ENCODE results near the gene TMEM130. TPM values are rescaled to one million over a fixed set of nuclear protein-coding genes. Genes with fewer than 3 reads are reported as not detected.
"Not testable (repeated sequence)": the region's sequence is repeated elsewhere in the genome, so short reads cannot be mapped to it uniquely, and the experiment has no call there.

Gene TMEM130
- total RNA-seq, 1 experiment from 2014 or later, result 0.37 TPM

- DNase-seq (ENCODE audit: low read depth), result not testable (repeated sequence)
Measured at GRCh38 chr7:98842552-98842951, 27.3 kb downstream of the TMEM130 start.

GRCh38 chr7:98841179-98841997, 28.4 kb downstream of the TMEM130 start:
- peak; percentile 90 for DNase-seq (ENCODE audit: low read depth)

- peak; percentile 80 for DNase-seq (ENCODE audit: low read depth)
Measured at GRCh38 chr7:98840722-98841121, 29.1 kb downstream of the TMEM130 start.

GRCh38 chr7:98840096-98840495, 29.7 kb downstream of the TMEM130 start:
- no peak for DNase-seq (ENCODE audit: low read depth)

- no peak for DNase-seq (ENCODE audit: low read depth)
Measured at GRCh38 chr7:98837630-98837972, 32.2 kb downstream of the TMEM130 start.

GRCh38 chr7:98836811-98837629, 32.8 kb downstream of the TMEM130 start:
- DNase-seq (ENCODE audit: low read depth), result peak; percentile 43

GRCh38 chr7:98834949-98835348, 34.9 kb downstream of the TMEM130 start:
- no peak for DNase-seq (ENCODE audit: low read depth)

GRCh38 chr7:98833022-98833421, 36.8 kb downstream of the TMEM130 start:
- DNase-seq (ENCODE audit: low read depth), result no peak

GRCh38 chr7:98831641-98832221, 38.1 kb downstream of the TMEM130 start:
- peak; percentile 12 for DNase-seq (ENCODE audit: low read depth)

- no peak for DNase-seq (ENCODE audit: low read depth)
Measured at GRCh38 chr7:98830972-98831548, 38.8 kb downstream of the TMEM130 start.

- DNase-seq (ENCODE audit: low read depth), result no peak
Measured at GRCh38 chr7:98828368-98828767, 41.4 kb downstream of the TMEM130 start.

GRCh38 chr7:98827258-98827657, 42.6 kb downstream of the TMEM130 start:
- no peak for DNase-seq (ENCODE audit: low read depth)

- peak; percentile 39 for DNase-seq (ENCODE audit: low read depth)
Measured at GRCh38 chr7:98826811-98827231, 43.0 kb downstream of the TMEM130 start.

GRCh38 chr7:98826387-98826786, 43.4 kb downstream of the TMEM130 start:
- no peak for DNase-seq (ENCODE audit: low read depth)

- DNase-seq (ENCODE audit: low read depth), result no peak
Measured at GRCh38 chr7:98823226-98823625, 46.6 kb downstream of the TMEM130 start.

GRCh38 chr7:98821348-98821747, 48.5 kb downstream of the TMEM130 start:
- no peak for DNase-seq (ENCODE audit: low read depth)

- no peak for DNase-seq (ENCODE audit: low read depth)
Measured at GRCh38 chr7:98816967-98817710, 52.7 kb downstream of the TMEM130 start.

GRCh38 chr7:98816241-98816640, 53.6 kb downstream of the TMEM130 start:
- no peak for DNase-seq (ENCODE audit: low read depth)

GRCh38 chr7:98815313-98815712, 54.5 kb downstream of the TMEM130 start:
- no peak for DNase-seq (ENCODE audit: low read depth)

GRCh38 chr7:98811299-98811698, 58.5 kb downstream of the TMEM130 start:
- no peak for DNase-seq (ENCODE audit: low read depth)

- DNase-seq (ENCODE audit: low read depth), result peak; percentile 39
Measured at GRCh38 chr7:98810153-98810802, 59.5 kb downstream of the TMEM130 start.
